PC-3 (cell line): Measurements from ENCODE around the gene RIMBP3B.
"Not testable (repeated sequence)": the region's sequence is repeated elsewhere in the genome, so short reads cannot be mapped to it uniquely, and the experiment has no call there.

Source experiments
- CTCF ChIP-seq: fragments of 300-600 bp; sonication (generic); conservative IDR thresholded peaks from 2 replicates; pipeline ENCODE4 v1.5.1; 2017; ENCODE audit warnings: antibody characterized with exemption, low read depth, mild to moderate bottlenecking, low read length
- EZH2 ChIP-seq: fragments of 300-600 bp; sonication (generic); IDR thresholded peaks from one replicate; pipeline ENCODE4 v1.6.1; 2017; ENCODE audit warnings: antibody characterized with exemption, mild to moderate bottlenecking, low read length; ENCODE audit not compliant: unreplicated experiment

- TF ChIP-seq CTCF, EZH2: not testable (repeated sequence)
Observed at GRCh38 chr22:21434378-21435233, 51.1 kb downstream of the RIMBP3B start.
